PC-3 (cell line): ENCODE measurements around the gene KXD1.
"Not testable (repeated sequence)": the region's sequence is repeated elsewhere in the genome, so short reads cannot be mapped to it uniquely, and the experiment has no call there.

Experiments used
- EZH2 ChIP-seq: fragments of 300-600 bp; sonication (generic); IDR thresholded peaks from one replicate; pipeline ENCODE4 v1.6.1; 2017; ENCODE audit warnings: antibody characterized with exemption, mild to moderate bottlenecking, low read length; ENCODE audit not compliant: unreplicated experiment
- TF ChIP-seq, protein P1 (sequence below): fragments of 300-600 bp; sonication (generic); conservative IDR thresholded peaks from 2 replicates; pipeline ENCODE4 v1.5.1; 2017; ENCODE audit warnings: antibody characterized with exemption, low read depth, mild to moderate bottlenecking, low read length

- TF ChIP-seq, protein P1, sequence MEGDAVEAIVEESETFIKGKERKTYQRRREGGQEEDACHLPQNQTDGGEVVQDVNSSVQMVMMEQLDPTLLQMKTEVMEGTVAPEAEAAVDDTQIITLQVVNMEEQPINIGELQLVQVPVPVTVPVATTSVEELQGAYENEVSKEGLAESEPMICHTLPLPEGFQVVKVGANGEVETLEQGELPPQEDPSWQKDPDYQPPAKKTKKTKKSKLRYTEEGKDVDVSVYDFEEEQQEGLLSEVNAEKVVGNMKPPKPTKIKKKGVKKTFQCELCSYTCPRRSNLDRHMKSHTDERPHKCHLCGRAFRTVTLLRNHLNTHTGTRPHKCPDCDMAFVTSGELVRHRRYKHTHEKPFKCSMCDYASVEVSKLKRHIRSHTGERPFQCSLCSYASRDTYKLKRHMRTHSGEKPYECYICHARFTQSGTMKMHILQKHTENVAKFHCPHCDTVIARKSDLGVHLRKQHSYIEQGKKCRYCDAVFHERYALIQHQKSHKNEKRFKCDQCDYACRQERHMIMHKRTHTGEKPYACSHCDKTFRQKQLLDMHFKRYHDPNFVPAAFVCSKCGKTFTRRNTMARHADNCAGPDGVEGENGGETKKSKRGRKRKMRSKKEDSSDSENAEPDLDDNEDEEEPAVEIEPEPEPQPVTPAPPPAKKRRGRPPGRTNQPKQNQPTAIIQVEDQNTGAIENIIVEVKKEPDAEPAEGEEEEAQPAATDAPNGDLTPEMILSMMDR, result not testable (repeated sequence)
- not testable (repeated sequence) for TF ChIP-seq EZH2
Measured at GRCh38 chr19:18592732-18593131, 35.1 kb downstream of the KXD1 start.
